ENCODE data around the gene UBE4B. TPM values are rescaled to one million over a fixed set of nuclear protein-coding genes. Genes with fewer than 3 reads are reported as not detected.

Gene UBE4B
- total RNA-seq, 1 donor from 2014 or later = 39.1 TPM

DNA sequence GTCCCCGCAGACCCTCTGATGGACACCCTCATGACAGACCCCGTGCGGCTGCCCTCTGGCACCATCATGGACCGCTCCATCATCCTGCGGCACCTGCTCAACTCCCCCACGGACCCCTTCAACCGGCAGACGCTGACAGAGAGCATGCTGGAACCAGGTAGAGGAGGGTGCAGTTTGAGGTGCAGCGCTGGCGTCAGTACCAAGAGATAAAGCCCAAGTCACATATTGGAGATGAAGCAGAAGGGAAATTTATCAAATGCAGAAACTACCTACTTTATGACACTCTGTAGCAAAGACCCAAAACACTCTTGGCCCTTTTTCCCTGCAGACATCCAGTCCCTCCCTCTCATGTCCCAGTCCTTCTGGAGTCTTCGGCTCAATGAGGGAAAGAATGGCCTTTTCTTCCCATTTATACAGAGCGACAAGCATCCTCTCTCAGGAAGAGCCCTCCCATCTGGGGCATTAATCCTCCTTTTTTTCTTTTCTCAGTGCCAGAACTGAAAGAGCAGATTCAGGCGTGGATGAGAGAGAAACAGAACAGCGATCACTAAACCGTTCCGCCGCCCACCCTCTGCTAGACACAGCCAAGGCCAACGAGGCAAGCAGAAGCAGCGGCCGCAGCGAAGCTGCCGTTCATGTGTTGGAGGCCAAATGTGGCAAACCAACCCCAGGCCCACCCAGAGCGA, 146.8 kb downstream of the UBE4B start:
- TF ChIP-seq CTCF (IDR thresholded peaks at IDR 0.05) = no peak
- no peak overlapping the region for H3K4me3 ChIP-seq
- H3K4me1 ChIP-seq = no peaks in the 10 kb centered on the region
- no peaks in the 10 kb centered on the region for H3K9me3 ChIP-seq
- DNase-seq = no peak
- intact Hi-C loops (cut with DNase I) = no loop called here
- no peak overlapping the region for H3K27ac ChIP-seq
- H3K36me3 ChIP-seq = peaks cover 55% of the 10 kb centered on the region
- no peaks in the 10 kb centered on the region for H3K27me3 ChIP-seq (ENCODE audit: low read depth)
- ATAC-seq = no peak

DNA sequence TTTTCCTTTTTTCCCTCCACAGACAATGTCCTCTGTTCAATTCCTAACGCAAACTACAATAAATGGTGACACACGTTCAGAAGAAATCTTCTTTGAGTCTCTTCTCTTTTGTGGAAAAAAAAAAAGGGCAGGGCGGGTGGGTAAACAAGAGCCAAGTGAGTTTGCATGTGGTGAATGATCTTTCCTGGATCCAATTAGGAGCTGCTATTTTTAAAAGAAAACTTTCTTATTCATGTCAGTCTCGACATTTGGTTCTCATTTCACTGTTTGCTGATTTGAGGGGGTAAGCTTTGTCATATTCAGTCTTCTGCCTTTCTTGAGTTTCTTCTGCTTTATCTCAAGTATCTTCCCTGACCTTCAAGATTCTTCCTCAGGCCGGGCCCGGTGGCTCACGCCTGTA, 148.4 kb downstream of the UBE4B start:
- H3K4me1 ChIP-seq = no peaks in the 10 kb centered on the region
- no peak for DNase-seq
- no peaks in the 10 kb centered on the region for H3K27me3 ChIP-seq (ENCODE audit: low read depth)
- intact Hi-C loops (cut with DNase I) = no loop called here
- no peak for ATAC-seq
- TF ChIP-seq CTCF (IDR thresholded peaks at IDR 0.05) = no peak
- peaks cover 43% of the 10 kb centered on the region for H3K36me3 ChIP-seq
- H3K4me3 ChIP-seq = no peak overlapping the region
- no peak overlapping the region for H3K27ac ChIP-seq
- H3K9me3 ChIP-seq = no peaks in the 10 kb centered on the region

GRCh38 chr1:10185759-10186158, 153.0 kb downstream of the UBE4B start:
- Histone ChIP-seq H3K27ac (no peak overlapping the region), H3K4me1 (no peaks in the 10 kb centered on the region), H3K4me3 (no peak overlapping the region), H3K36me3 (peaks cover 11% of the 10 kb centered on the region), H3K9me3 (no peaks in the 10 kb centered on the region), H3K27me3 (ENCODE audit: low read depth) (no peaks in the 10 kb centered on the region)
- intact Hi-C loops (cut with DNase I) = no loop called here
- TF ChIP-seq CTCF (IDR thresholded peaks at IDR 0.05) = no peak
- no peak for DNase-seq
- no peak for ATAC-seq

DNA sequence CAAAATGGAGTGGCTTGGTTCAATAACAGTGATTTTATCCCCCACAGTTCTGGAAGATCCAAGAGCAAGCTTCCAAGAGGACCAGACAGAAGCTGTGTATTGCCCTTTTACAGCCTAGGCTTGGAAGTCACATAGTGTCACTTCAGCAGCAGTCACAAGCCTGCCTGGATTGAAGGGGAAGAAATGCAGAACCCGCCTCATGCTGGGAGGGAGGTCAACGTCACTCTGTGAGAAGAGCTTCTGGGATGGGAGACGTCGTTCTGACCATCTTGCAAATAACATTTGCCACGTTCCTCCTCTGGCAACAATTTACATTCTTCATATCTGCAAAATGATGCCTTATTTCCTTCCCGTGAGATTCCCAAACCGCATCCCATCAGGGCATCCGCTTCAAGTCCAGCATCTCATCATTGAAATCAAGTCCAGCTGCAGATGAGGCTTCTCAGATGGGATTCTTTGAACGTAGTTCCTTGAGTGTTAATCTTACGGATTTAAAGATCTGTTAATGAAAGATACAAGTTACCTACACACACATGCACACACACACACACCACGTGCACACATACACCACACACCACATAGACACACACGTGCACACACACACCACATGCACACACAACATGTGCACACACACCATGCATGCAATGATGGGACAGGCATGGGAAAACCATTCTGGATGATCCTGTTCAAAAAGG, 153.7 kb downstream of the UBE4B start:
- Histone ChIP-seq H3K27ac (no peak overlapping the region), H3K9me3 (no peaks in the 10 kb centered on the region), H3K4me3 (no peak overlapping the region), H3K4me1 (no peaks in the 10 kb centered on the region), H3K36me3 (peaks cover 4% of the 10 kb centered on the region), H3K27me3 (ENCODE audit: low read depth) (no peaks in the 10 kb centered on the region)
- DNase-seq (no peak), ATAC-seq (no peak)
- intact Hi-C loops (cut with DNase I) = no loop called here
- TF ChIP-seq CTCF (IDR thresholded peaks at IDR 0.05) = no peak

GRCh38 chr1:10187026-10187334, 154.2 kb downstream of the UBE4B start:
- Histone ChIP-seq H3K4me3 (no peak overlapping the region), H3K4me1 (no peaks in the 10 kb centered on the region), H3K36me3 (no peaks in the 10 kb centered on the region), H3K27me3 (ENCODE audit: low read depth) (no peaks in the 10 kb centered on the region), H3K27ac (no peak overlapping the region), H3K9me3 (no peaks in the 10 kb centered on the region)
- ATAC-seq = no peak
- intact Hi-C loops (cut with DNase I) = no loop called here
- no peak for TF ChIP-seq CTCF (IDR thresholded peaks at IDR 0.05)
- DNase-seq = no peak
